HG03469 (cell line): ENCODE results near the gene LRRK2.
"Not testable (repeated sequence)": the region's sequence is repeated elsewhere in the genome, so short reads cannot be mapped to it uniquely, and the experiment has no call there.

Experiments used
- ATAC-seq: cut with Tn5 transposase; IDR thresholded peaks from one replicate; pipeline ENCODE4 v1.9.1; 2021; ENCODE audit warnings: mild to moderate bottlenecking, moderate library complexity, moderate number of reproducible peaks; ENCODE audit not compliant: unreplicated experiment

The LRRK2 gene

GRCh38 chr12:40244526-40245156 is 19.8 kb downstream of the LRRK2 start:
- ATAC-seq: not testable (repeated sequence)

- no peak for ATAC-seq
Measured at GRCh38 chr12:40248034-40248433, 23.2 kb downstream of the LRRK2 start.

- ATAC-seq: no peak
Measured at GRCh38 chr12:40248585-40249297, 23.9 kb downstream of the LRRK2 start.

- not testable (repeated sequence) for ATAC-seq
Measured at GRCh38 chr12:40250652-40251051, 25.9 kb downstream of the LRRK2 start.

- ATAC-seq: no peak
Measured at GRCh38 chr12:40253936-40254335, 29.1 kb downstream of the LRRK2 start.

GRCh38 chr12:40254455-40255085 is 29.8 kb downstream of the LRRK2 start:
- ATAC-seq: no peak

- ATAC-seq: no peak
Measured at GRCh38 chr12:40258371-40258770, 33.6 kb downstream of the LRRK2 start.

GRCh38 chr12:40261937-40262336 is 37.1 kb downstream of the LRRK2 start:
- peak; percentile 74 for ATAC-seq

- ATAC-seq: peak; percentile 75
Measured at GRCh38 chr12:40262657-40263056, 37.9 kb downstream of the LRRK2 start.

- no peak for ATAC-seq
Measured at GRCh38 chr12:40263616-40264409, 39.0 kb downstream of the LRRK2 start.

GRCh38 chr12:40271981-40272664 is 47.3 kb downstream of the LRRK2 start:
- no peak for ATAC-seq

- ATAC-seq: no peak
Measured at GRCh38 chr12:40281791-40282364, 57.1 kb downstream of the LRRK2 start.

GRCh38 chr12:40286583-40286982 is 61.8 kb downstream of the LRRK2 start:
- ATAC-seq: no peak

- ATAC-seq: no peak
Measured at GRCh38 chr12:40287369-40287975, 62.7 kb downstream of the LRRK2 start.

- ATAC-seq: no peak
Measured at GRCh38 chr12:40292788-40293429, 68.1 kb downstream of the LRRK2 start.

- no peak for ATAC-seq
Measured at GRCh38 chr12:40298341-40298740, 73.5 kb downstream of the LRRK2 start.

- ATAC-seq: no peak
Measured at GRCh38 chr12:40300490-40300889, 75.7 kb downstream of the LRRK2 start.

- no peak for ATAC-seq
Measured at GRCh38 chr12:40309001-40309400, 84.2 kb downstream of the LRRK2 start.

- no peak for ATAC-seq
Measured at GRCh38 chr12:40310211-40310610, 85.4 kb downstream of the LRRK2 start.
